HCT116 (cell line): ENCODE data around the gene KRT12. TPM values are rescaled to one million over a fixed set of nuclear protein-coding genes. Genes with fewer than 3 reads are reported as not detected.
"Not testable (repeated sequence)": the region's sequence is repeated elsewhere in the genome, so short reads cannot be mapped to it uniquely, and the experiment has no call there.

ENCODE experiments used
- ATAC-seq: fragments of 200-7000 bp; cut with Tn5 transposase; 2 replicates; pipeline ENCODE4 v1.9.1; 2020; ENCODE audit warnings: mild to moderate bottlenecking, moderate library complexity
- BruUV-seq: library from RNA; stranded (reverse); fragments of 400-500 nt; replicated peaks from 2 replicates; lab custom pipeline; 2021; lab: Mats Ljungman, UMichigan
- CTCF ChIA-PET: fragments of 300-600 bp; sonication (Branson Sonifier 250); formaldehyde crosslinking; loops from one replicate; lab custom pipeline; 2021; ENCODE audit warnings: antibody characterized with exemption; lab: Charles Lee
- POLR2A ChIA-PET: fragments of 300-600, 350-600 bp; sonication (Branson Sonifier 250); formaldehyde crosslinking; loops from one replicate; lab custom pipeline; 2021; ENCODE audit warnings: antibody characterized with exemption; lab: Charles Lee
- RAD21 ChIA-PET, 2 experiments: fragments of 300-600 bp; sonication (Branson Sonifier 250); formaldehyde crosslinking; loops; one replicate each; lab custom pipeline; 2023; ENCODE audit warnings: low total read pairs in 2 of 2; ENCODE audit not compliant: uncharacterized antibody in 2 of 2, unreplicated experiment in 2 of 2, low non-redundant PET in 1 of 2; lab: Charles Lee
- DNase-seq: peaks from one replicate; pipeline ENCODE4 v3.0.0-alpha.2; 2010; ENCODE audit warnings: low read depth, low spot score
- H2AFZ ChIP-seq: fragments of 200-600 bp; shearing (Covaris generic), sonication (generic); 2 replicates; pipeline ENCODE4 v1.6.1; 2017; ENCODE audit warnings: low read depth, mixed run types, mixed read lengths, antibody characterized with exemption, low read length; ENCODE audit not compliant: poor library complexity, severe bottlenecking
- H3K27ac ChIP-seq: 2 replicates; pipeline ENCODE4 v1.5.1; 2012; ENCODE audit warnings: low read depth, low read length
- H3K27me3 ChIP-seq: fragments of 200-600 bp; sonication (generic); 2 replicates; pipeline ENCODE4 v1.6.1; 2016; ENCODE audit warnings: mixed run types, low read length, mixed read lengths; ENCODE audit not compliant: insufficient read depth
- H3K36me3 ChIP-seq, 2 experiments: fragments of 200-500 bp in 1 of 2; fragments of 200-600 bp in 1 of 2; sonication (Bioruptor generic) in 1 of 2; sonication (generic) in 1 of 2; 2 replicates each; pipeline versions ENCODE4 v1.5.1 to v1.6.1; 2014 to 2016; ENCODE audit warnings: low read length in 2 of 2, inconsistent platforms in 1 of 2, mixed read lengths in 1 of 2, mixed run types in 1 of 2; ENCODE audit not compliant: insufficient read depth in 2 of 2, control insufficient read depth in 1 of 2
- H3K4me1 ChIP-seq, 2 experiments: fragments of 200-600 bp in 1 of 2; sonication (generic) in 1 of 2; 2 replicates each; pipeline versions ENCODE4 v1.5.1 to v1.6.1; 2012 to 2017; ENCODE audit warnings: low read length in 2 of 2, inconsistent platforms in 1 of 2, mild to moderate bottlenecking in 1 of 2, mixed read lengths in 1 of 2, mixed run types in 1 of 2, moderate library complexity in 1 of 2; ENCODE audit not compliant: insufficient read depth in 2 of 2, control insufficient read depth in 1 of 2
- H3K4me2 ChIP-seq: fragments of 200-600 bp; sonication (generic); 2 replicates; pipeline ENCODE4 v1.6.1; 2017; ENCODE audit warnings: mixed run types, low read length, mixed read lengths
- H3K4me3 ChIP-seq, 2 experiments: fragments of 200-600 bp in 1 of 2; sonication (generic) in 1 of 2; replicated peaks in 1 of 2; 2 replicates each; pipeline ENCODE4 v1.5.1; 2011 to 2016; ENCODE audit warnings: low read length in 2 of 2, control low read depth in 1 of 2, low read depth in 1 of 2, mild to moderate bottlenecking in 1 of 2, mixed read lengths in 1 of 2, mixed run types in 1 of 2
- H3K79me2 ChIP-seq: fragments of 200-600 bp; sonication (generic); 2 replicates; pipeline ENCODE4 v1.6.1; 2017; ENCODE audit warnings: mild to moderate bottlenecking, mixed run types, low read length, moderate library complexity, mixed read lengths; ENCODE audit not compliant: insufficient read depth
- H3K9ac ChIP-seq: fragments of 200-600 bp; sonication (generic); 2 replicates; pipeline ENCODE4 v1.6.1; 2016; ENCODE audit warnings: low read length, mixed read lengths
- H3K9me2 ChIP-seq: fragments of 200-600 bp; sonication (generic), shearing (Covaris generic); 2 replicates; pipeline ENCODE4 v1.6.1; 2017; ENCODE audit warnings: mixed run types, mild to moderate bottlenecking, moderate library complexity; ENCODE audit not compliant: insufficient read depth
- H3K9me3 ChIP-seq, 2 experiments: fragments of 200-500 bp in 1 of 2; fragments of 200-600 bp in 1 of 2; sonication (Bioruptor generic) in 1 of 2; sonication (generic) in 1 of 2; 2 replicates each; pipeline ENCODE4 v1.6.1; 2014 to 2017; ENCODE audit warnings: low read length in 2 of 2, mixed read lengths in 2 of 2, inconsistent platforms in 1 of 2, low read depth in 1 of 2, mild to moderate bottlenecking in 1 of 2, mixed run types in 1 of 2, moderate library complexity in 1 of 2; ENCODE audit not compliant: control insufficient read depth in 1 of 2, insufficient read depth in 1 of 2
- H4K20me1 ChIP-seq: fragments of 200-600 bp; sonication (generic), shearing (Covaris generic); 2 replicates; pipeline ENCODE4 v1.6.1; 2017; ENCODE audit warnings: mixed run types, mild to moderate bottlenecking, moderate library complexity; ENCODE audit not compliant: insufficient read depth
- CBX3 ChIP-seq: IDR thresholded peaks from 2 replicates; pipeline ENCODE4 v1.6.1; 2012; ENCODE audit warnings: low read depth
- CEBPB ChIP-seq: IDR thresholded peaks from 2 replicates; pipeline ENCODE4 v1.6.1; 2012; ENCODE audit warnings: low read depth
- JUND ChIP-seq: IDR thresholded peaks from 2 replicates; pipeline ENCODE4 v1.6.1; 2012
- REST ChIP-seq: IDR thresholded peaks from 2 replicates; pipeline ENCODE4 v1.6.1; 2012; ENCODE audit warnings: low read depth
- SRF ChIP-seq: IDR thresholded peaks from 2 replicates; pipeline ENCODE4 v1.6.1; 2012; ENCODE audit warnings: low read depth
- TCF7L2 ChIP-seq: IDR thresholded peaks from 2 replicates; pipeline ENCODE4 v1.7.0; 2011; ENCODE audit warnings: borderline replicate concordance, inconsistent platforms; ENCODE audit not compliant: insufficient read depth, insufficient read length; ENCODE audit errors: extremely low read depth
- intact Hi-C: fragments of 100-400 bp; cut with micrococcal nuclease; formaldehyde crosslinking; loops from 2 replicates; pipeline ENCODE4 v1.10.0; 2022
- total RNA-seq: library from RNA; stranded (reverse); gene quantifications from one replicate; pipeline ENCODE4 v1.2.1, GENCODE V29; 2021; ENCODE audit not compliant: unreplicated experiment

The KRT12 gene
- total RNA-seq, 1 experiment from 2014 or later, result not detected

- H3K9ac ChIP-seq, RAD21 ChIA-PET, BruUV-seq, H3K4me2 ChIP-seq, POLR2A ChIA-PET, H2AFZ ChIP-seq, H3K27me3 ChIP-seq, ATAC-seq, H3K9me3 ChIP-seq, H4K20me1 ChIP-seq, H3K27ac ChIP-seq, H3K4me3 ChIP-seq, H3K9me2 ChIP-seq, DNase-seq, CTCF ChIA-PET: not testable (repeated sequence)
- H3K36me3 ChIP-seq, result peaks cover 7 to 10% of the 10 kb centered on the region in 2 experiments; a peak in 2 of 4 replicates
- peaks cover 13 to 37% of the 10 kb centered on the region in 2 experiments for H3K4me1 ChIP-seq
- H3K79me2 ChIP-seq, result peaks cover 21% of the 10 kb centered on the region
- intact Hi-C loops, result loop anchor here (5.0 kb wide), 1 partner anchor 88 kb away; no protein-coding TSS in a partner anchor
Measured at GRCh38 chr17:40814657-40815056, 52.4 kb downstream of the KRT12 start.

GRCh38 chr17:40813804-40814203 is 53.2 kb downstream of the KRT12 start:
- Histone ChIP-seq H3K4me3 (no peak overlapping the region), H2AFZ (no peak overlapping the region), H3K36me3 (peaks cover 4 to 10% of the 10 kb centered on the region in 2 experiments; a peak in 1 of 4 replicates), H4K20me1 (no peaks in the 10 kb centered on the region), H3K9me3 (no peaks in the 10 kb centered on the region), H3K27me3 (no peaks in the 10 kb centered on the region), H3K4me2 (peak overlapping the region; percentile 23; the same call in 1 of the 2 replicates), H3K27ac (no peak overlapping the region), H3K9ac (no peak overlapping the region), H3K4me1 (peaks cover 13 to 37% of the 10 kb centered on the region in 2 experiments), H3K79me2 (peaks cover 14% of the 10 kb centered on the region), H3K9me2 (peaks cover 5% of the 10 kb centered on the region; the same call in 1 of the 2 replicates)
- ATAC-seq (no peak), DNase-seq (no peak)
- intact Hi-C loops, result no loop called here
- TF ChIP-seq REST (no peak), CBX3 (peak; percentile 43; the same call in 1 of the 2 replicates), TCF7L2 (no peak), JUND (0 out of 2 replicates have a peak, but pooled peaks have one; percentile 16), SRF (no peak), CEBPB (no peak)
- ChIA-PET CTCF (no interaction called here), RAD21 (no interaction called here), POLR2A (no interaction called here)
- BruUV-seq, result no TSS peak
